Upper lobe of left lung (tissue), 6 donors: ENCODE results near the gene STK17B. TPM values are rescaled to one million over a fixed set of nuclear protein-coding genes. Genes with fewer than 3 reads are reported as not detected.

ENCODE experiments used
- ATAC-seq, 2 donors: fragments of 200-7000 bp; cut with Tn5 transposase; one replicate each; pipeline ENCODE4 v1.9.1; 2022; ENCODE audit warnings: mild to moderate bottlenecking in 2 of 2, moderate library complexity in 2 of 2; ENCODE audit not compliant: low FRiP score in 2 of 2
- DNase-seq, 2 donors: peaks; one replicate each; pipeline ENCODE4 v3.0.0-alpha.2; 2019 to 2020
- H3K27ac ChIP-seq, 4 donors: fragments of 200-600 bp; sonication (generic); one replicate each; pipeline ENCODE4 v1.5.1; 2016 to 2019
- H3K27me3 ChIP-seq, 4 donors: fragments of 200-600 bp; sonication (generic); one replicate each; pipeline ENCODE4 v1.5.1; 2017 to 2019
- H3K36me3 ChIP-seq, 4 donors: fragments of 200-600 bp; sonication (generic); one replicate each; pipeline ENCODE4 v1.5.1; 2016 to 2019
- H3K4me1 ChIP-seq, 4 donors: fragments of 200-600 bp; sonication (generic); one replicate each; pipeline ENCODE4 v1.5.1; 2018 to 2019
- H3K4me3 ChIP-seq, 4 donors: fragments of 200-600 bp; sonication (generic); one replicate each; pipeline ENCODE4 v1.5.1; 2017 to 2019; ENCODE audit warnings: mild to moderate bottlenecking in 2 of 4, moderate library complexity in 1 of 4
- H3K9me3 ChIP-seq, 4 donors: fragments of 200-600 bp; sonication (generic); one replicate each; pipeline ENCODE4 v1.5.1; 2018 to 2019
- CTCF ChIP-seq, 6 experiments: fragments of 450-650 bp in 4 of 6; fragments of 200-600 bp in 2 of 6; sonication (generic) in 2 of 6; IDR thresholded peaks; one replicate each; pipeline ENCODE4 v1.5.1; 2016 to 2019; ENCODE audit warnings: antibody characterized with exemption in 6 of 6
- EP300 ChIP-seq, 4 donors: sonication (generic); formaldehyde crosslinking; IDR thresholded peaks; one replicate each; pipeline ENCODE4 v1.5.1; 2017; ENCODE audit warnings: antibody characterized with exemption in 4 of 4, control low read depth in 2 of 4
- POLR2A ChIP-seq, 4 donors: fragments of 450-650 bp; IDR thresholded peaks; one replicate each; pipeline ENCODE4 v1.5.1; 2016 to 2017; ENCODE audit warnings: antibody characterized with exemption in 4 of 4, mild to moderate bottlenecking in 2 of 4
- POLR2AphosphoS5 ChIP-seq, 2 donors: sonication (generic); formaldehyde crosslinking; IDR thresholded peaks; one replicate each; pipeline ENCODE4 v1.5.1; 2017; ENCODE audit warnings: antibody characterized with exemption in 2 of 2
- WGBS, 2 donors: methylation state at CpG; one replicate each; pipeline ENCODE4 v1.1.5; 2017 to 2018; 5-methylcytosine and 5-hydroxymethylcytosine counted together
- total RNA-seq, 6 donors: library from RNA; depleted of rRNA in 4 of 6; stranded (reverse); fragments of >200 nt in 4 of 6; gene quantifications; one replicate each; pipeline versions ENCODE4 v1.1.0 to v1.2.1, GENCODE V29; 2016 to 2021
- donor health status: DM: no; HTN: no; CAD: no; lungs with moderate emphysema.
- donor health status: DM: no; HTN: yes; CAD: no; lungs with severe emphysema.

Gene STK17B
- total RNA-seq, 6 donors from 2014 or later = 19.3 to 120 (median 53.4) TPM

GRCh38 chr2:196162586-196163175 is 8.7 kb downstream of the STK17B start:
- DNase-seq (no peak), ATAC-seq (no peak)
- Histone ChIP-seq H3K27ac (peak overlapping the region in 2 of 4 donors; percentile 23 to 84), H3K4me3 (no peak overlapping the region), H3K9me3 (no peaks in the 10 kb centered on the region), H3K36me3 (peaks cover 0 to 15% (median 2%) of the 10 kb centered on the region in 4 donors), H3K27me3 (no peaks in the 10 kb centered on the region), H3K4me1 (peaks cover 8 to 29% (median 15%) of the 10 kb centered on the region in 4 donors)
- TF ChIP-seq POLR2A (IDR thresholded peaks at IDR 0.05) (no peak), POLR2AphosphoS5 (IDR thresholded peaks at IDR 0.05) (no peak), EP300 (IDR thresholded peaks at IDR 0.05) (no peak), CTCF (IDR thresholded peaks at IDR 0.05) (no peak)
- 86 to 87% methylated on average over 6 of the region's 6 CpGs for WGBS, 2 donors

- Histone ChIP-seq H3K9me3 (no peaks in the 10 kb centered on the region), H3K27me3 (no peaks in the 10 kb centered on the region), H3K36me3 (peaks cover 0 to 22% (median 2%) of the 10 kb centered on the region in 4 donors), H3K4me1 (peaks cover 0 to 17% (median 10%) of the 10 kb centered on the region in 4 donors), H3K4me3 (no peak overlapping the region), H3K27ac (peak overlapping the region; percentile 26 to 84 (median 50))
- 71 to 90% methylated on average over 4 of the region's 4 CpGs for WGBS, 2 donors
- DNase-seq (no peak), ATAC-seq (peak in 1 of 2 donors; percentile 26)
- TF ChIP-seq POLR2AphosphoS5 (IDR thresholded peaks at IDR 0.05) = peak in 1 of 2 donors; percentile 13
- no peak for TF ChIP-seq EP300 (IDR thresholded peaks at IDR 0.05)
- no peak for TF ChIP-seq POLR2A (IDR thresholded peaks at IDR 0.05)
- no peak for TF ChIP-seq CTCF (IDR thresholded peaks at IDR 0.05)
Observed at GRCh38 chr2:196160946-196161345, 10.4 kb downstream of the STK17B start.

- 7 to 27% methylated on average over 3 of the region's 3 CpGs for WGBS, 2 donors
- ATAC-seq (peak; percentile 85 to 91), DNase-seq (peak in 1 of 2 donors; percentile 71)
- H3K36me3 ChIP-seq = peaks cover 5 to 28% (median 6%) of the 10 kb centered on the region in 4 donors
- H3K4me3 ChIP-seq = no peak overlapping the region
- no peaks in the 10 kb centered on the region for H3K27me3 ChIP-seq
- peaks cover 0 to 12% (median 9%) of the 10 kb centered on the region in 4 donors for H3K4me1 ChIP-seq
- H3K9me3 ChIP-seq = no peaks in the 10 kb centered on the region
- TF ChIP-seq POLR2AphosphoS5 (IDR thresholded peaks at IDR 0.05) = peak; percentile 28 to 75
- TF ChIP-seq CTCF (IDR thresholded peaks at IDR 0.05) = no peak
- peak in 1 of 4 donors; percentile 66 for TF ChIP-seq POLR2A (IDR thresholded peaks at IDR 0.05)
- TF ChIP-seq EP300 (IDR thresholded peaks at IDR 0.05) = peak in 2 of 4 donors; percentile 79 to 83
- peak overlapping the region; percentile 45 to 84 (median 64) for H3K27ac ChIP-seq
Observed at GRCh38 chr2:196160101-196160500, 11.3 kb downstream of the STK17B start.

GRCh38 chr2:196159221-196159892 is 12.0 kb downstream of the STK17B start:
- H3K27me3 ChIP-seq = no peaks in the 10 kb centered on the region
- H3K36me3 ChIP-seq = peaks cover 5 to 35% (median 12%) of the 10 kb centered on the region in 4 donors
- no peak overlapping the region for H3K4me3 ChIP-seq
- ATAC-seq (peak in 1 of 2 donors; percentile 25), DNase-seq (no peak)
- peaks cover 0 to 12% (median 9%) of the 10 kb centered on the region in 4 donors for H3K4me1 ChIP-seq
- 63 to 80% methylated on average over 5 of the region's 5 CpGs for WGBS, 2 donors
- TF ChIP-seq POLR2AphosphoS5 (IDR thresholded peaks at IDR 0.05) = no peak
- no peak for TF ChIP-seq EP300 (IDR thresholded peaks at IDR 0.05)
- no peak for TF ChIP-seq CTCF (IDR thresholded peaks at IDR 0.05)
- no peak for TF ChIP-seq POLR2A (IDR thresholded peaks at IDR 0.05)
- H3K27ac ChIP-seq = peak overlapping the region; percentile 45 to 84 (median 64)
- no peaks in the 10 kb centered on the region for H3K9me3 ChIP-seq
